GM20000 (cell line): ENCODE measurements around the gene SEC11C.

ENCODE experiments used
- DNase-seq: peaks from one replicate; pipeline ENCODE4 v3.0.0; 2012; ENCODE audit warnings: low spot score
- CTCF ChIP-seq: IDR thresholded peaks from 2 replicates; pipeline ENCODE4 v1.5.1; 2012; ENCODE audit warnings: mild to moderate bottlenecking, control low read depth; ENCODE audit errors: extremely low read depth, missing control alignments

Gene SEC11C

GRCh38 chr18:59139615-59140301 is at the start of gene SEC11C:
TSS of gene SEC11C (plus strand) at chr18:59139884. CDS start at chr18:59139949, 65 bp downstream.
- no peak for TF ChIP-seq CTCF
- DNase-seq: peak; percentile 92

- no peak for DNase-seq
- no peak for TF ChIP-seq CTCF
These were observed 48.6 kb upstream of the SEC11C start for GRCh38 chr18:59090966-59091603.

GRCh38 chr18:59093668-59094067 is 46.0 kb upstream of the SEC11C start:
- TF ChIP-seq CTCF: no peak
- DNase-seq: no peak

GRCh38 chr18:59094569-59094968 is 45.1 kb upstream of the SEC11C start:
- TF ChIP-seq CTCF: no peak

GRCh38 chr18:59096098-59096789 is 43.4 kb upstream of the SEC11C start:
- no peak for DNase-seq
- TF ChIP-seq CTCF: no peak

More at GRCh38 chr18:59094569-59094968, 45.1 kb upstream of the SEC11C start:
- no peak for DNase-seq

GRCh38 chr18:59101830-59102414 is 37.8 kb upstream of the SEC11C start:
- no peak for TF ChIP-seq CTCF
- DNase-seq: no peak

GRCh38 chr18:59109375-59109774 is 30.3 kb upstream of the SEC11C start:
- DNase-seq: no peak
- TF ChIP-seq CTCF: no peak
